ENCODE measurements around the gene VPS41. TPM values are rescaled to one million over a fixed set of nuclear protein-coding genes. Genes with fewer than 3 reads are reported as not detected.

VPS41 gene
- total and polyA plus RNA-seq, 4 donors, result 9.2 to 24.1 (median 16.1) TPM

- no peaks in the 10 kb centered on the region for H3K27me3 ChIP-seq (ENCODE audit: control insufficient read depth in 4 of 4, insufficient read depth in 4 of 4, low read length in 3 of 4)
- no peak for DNase-seq (ENCODE audit: low spot score)
- TF ChIP-seq HNF4G (IDR thresholded peaks at IDR 0.05) (no peak), SP1 (IDR thresholded peaks at IDR 0.05) (no peak), MAX (IDR thresholded peaks at IDR 0.05) (no peak), HNF4A (conservative IDR thresholded peaks at IDR 0.05) (no peak), ZBTB33 (IDR thresholded peaks at IDR 0.05) (no peak), YY1 (IDR thresholded peaks at IDR 0.05) (no peak), NR2F2 (IDR thresholded peaks at IDR 0.05) (no peak)
- H3K9ac ChIP-seq (ENCODE audit: low read depth in 1 of 2, low read length in 2 of 2), result no peak overlapping the region
- no peaks in the 10 kb centered on the region for H3K4me1 ChIP-seq (ENCODE audit: control insufficient read depth in 4 of 4, insufficient read depth in 4 of 4, low read length in 3 of 4)
- no peaks in the 10 kb centered on the region for H3K9me3 ChIP-seq (ENCODE audit: control insufficient read depth in 4 of 4, low read length in 3 of 4)
- H3K36me3 ChIP-seq (ENCODE audit: control insufficient read depth in 4 of 4, insufficient read depth in 3 of 4, low read depth in 1 of 4, low read length in 3 of 4), result no peaks in the 10 kb centered on the region
- WGBS, result 89% methylated on average over 10 of the region's 10 CpGs
- H3K27ac ChIP-seq (ENCODE audit: low read depth in 1 of 2, low read length in 2 of 2), result no peak overlapping the region
- H3K4me3 ChIP-seq (ENCODE audit: low read depth in 1 of 3, low read length in 3 of 3), result no peak overlapping the region
Measured at GRCh38 chr7:38702002-38702535, 206.9 kb downstream of the VPS41 start.

- 70% methylated on average over 5 of the region's 5 CpGs for WGBS
- Histone ChIP-seq H3K9me3 (ENCODE audit: control insufficient read depth in 4 of 4, low read length in 3 of 4) (peaks cover 0 to 2% (median 0%) of the 10 kb centered on the region in 4 donors), H3K36me3 (ENCODE audit: control insufficient read depth in 4 of 4, insufficient read depth in 3 of 4, low read depth in 1 of 4, low read length in 3 of 4) (no peaks in the 10 kb centered on the region), H3K27ac (ENCODE audit: low read depth in 1 of 2, low read length in 2 of 2) (no peak overlapping the region), H3K4me3 (ENCODE audit: low read depth in 1 of 3, low read length in 3 of 3) (no peak overlapping the region), H3K4me1 (ENCODE audit: control insufficient read depth in 4 of 4, insufficient read depth in 4 of 4, low read length in 3 of 4) (no peaks in the 10 kb centered on the region), H3K27me3 (ENCODE audit: control insufficient read depth in 4 of 4, insufficient read depth in 4 of 4, low read length in 3 of 4) (no peaks in the 10 kb centered on the region), H3K9ac (ENCODE audit: low read depth in 1 of 2, low read length in 2 of 2) (no peak overlapping the region)
- DNase-seq (ENCODE audit: low spot score), result no peak
- TF ChIP-seq MAX (IDR thresholded peaks at IDR 0.05), result no peak
- no peak for TF ChIP-seq HNF4A (conservative IDR thresholded peaks at IDR 0.05)
- TF ChIP-seq NR2F2 (IDR thresholded peaks at IDR 0.05), result no peak
- TF ChIP-seq SP1 (IDR thresholded peaks at IDR 0.05), result no peak
- no peak for TF ChIP-seq RAD21 (IDR thresholded peaks at IDR 0.05)
- no peak for TF ChIP-seq FOXA1 (IDR thresholded peaks at IDR 0.05)
- TF ChIP-seq ZBTB33 (IDR thresholded peaks at IDR 0.05), result no peak
Measured at GRCh38 chr7:38700116-38700515, 208.9 kb downstream of the VPS41 start.

GRCh38 chr7:38699471-38699870 is 209.5 kb downstream of the VPS41 start:
- H3K9me3 ChIP-seq (ENCODE audit: control insufficient read depth in 4 of 4, low read length in 3 of 4), result peaks cover 0 to 2% (median 0%) of the 10 kb centered on the region in 4 donors
- H3K36me3 ChIP-seq (ENCODE audit: control insufficient read depth in 4 of 4, insufficient read depth in 3 of 4, low read depth in 1 of 4, low read length in 3 of 4), result no peaks in the 10 kb centered on the region
- WGBS, result 76% methylated on average over 3 of the region's 3 CpGs
- H3K4me1 ChIP-seq (ENCODE audit: control insufficient read depth in 4 of 4, insufficient read depth in 4 of 4, low read length in 3 of 4), result no peaks in the 10 kb centered on the region
- H3K9ac ChIP-seq (ENCODE audit: low read depth in 1 of 2, low read length in 2 of 2), result no peak overlapping the region
- no peak overlapping the region for H3K27ac ChIP-seq (ENCODE audit: low read depth in 1 of 2, low read length in 2 of 2)
- no peak for DNase-seq (ENCODE audit: low spot score)
- TF ChIP-seq ZBTB33 (IDR thresholded peaks at IDR 0.05), result no peak
- no peak for TF ChIP-seq JUND (IDR thresholded peaks at IDR 0.05)
- no peak for TF ChIP-seq HNF4G (IDR thresholded peaks at IDR 0.05)
- no peak for TF ChIP-seq ATF3 (IDR thresholded peaks at IDR 0.05)
- TF ChIP-seq YY1 (IDR thresholded peaks at IDR 0.05), result no peak
- TF ChIP-seq CTCF (IDR thresholded peaks at IDR 0.05; ENCODE audit: low read depth, low read length, missing input control), result no peak
- TF ChIP-seq FOXA1 (IDR thresholded peaks at IDR 0.05), result no peak
- no peak for TF ChIP-seq TAF1 (conservative IDR thresholded peaks at IDR 0.05)
- no peak for TF ChIP-seq SP1 (IDR thresholded peaks at IDR 0.05)
- no peak for TF ChIP-seq EGR1 (IDR thresholded peaks at IDR 0.05; ENCODE audit: low read depth in 2 of 2)
- no peak for TF ChIP-seq RXRA (IDR thresholded peaks at IDR 0.05)
- no peak for TF ChIP-seq NR2F2 (IDR thresholded peaks at IDR 0.05)
- TF ChIP-seq RAD21 (IDR thresholded peaks at IDR 0.05), result no peak
- H3K4me3 ChIP-seq (ENCODE audit: low read depth in 1 of 3, low read length in 3 of 3), result no peak overlapping the region
- no peaks in the 10 kb centered on the region for H3K27me3 ChIP-seq (ENCODE audit: control insufficient read depth in 4 of 4, insufficient read depth in 4 of 4, low read length in 3 of 4)

Measured in liver (tissue), 9 donors.